Measurements from ENCODE around the gene CRTC1.

GRCh38 chr19:18699403-18700054 lies 16.0 kb downstream of the CRTC1 start:
- TF ChIP-seq POLR2A (conservative IDR thresholded peaks at IDR 0.05) (no peak), CTCF (IDR thresholded peaks at IDR 0.05 in 2 of 3, conservative IDR thresholded peaks at IDR 0.05 in 1 of 3; ENCODE audit: insufficient read depth in 2 of 3, low read depth in 1 of 3, low read length in 3 of 3) (no peak), CTBP1 (IDR thresholded peaks at IDR 0.05; ENCODE audit: borderline replicate concordance) (no peak)

Data from K562 (cell line).